Measurements from ENCODE around the gene XKR7. TPM values are rescaled to one million over a fixed set of nuclear protein-coding genes. Genes with fewer than 3 reads are reported as not detected.
A peak's percentile ranks its signal among the peaks of the same experiment; 100 is the strongest.

XKR7 gene
- total RNA-seq, 1 donor from 2014 or later: 0.07 TPM

DNA sequence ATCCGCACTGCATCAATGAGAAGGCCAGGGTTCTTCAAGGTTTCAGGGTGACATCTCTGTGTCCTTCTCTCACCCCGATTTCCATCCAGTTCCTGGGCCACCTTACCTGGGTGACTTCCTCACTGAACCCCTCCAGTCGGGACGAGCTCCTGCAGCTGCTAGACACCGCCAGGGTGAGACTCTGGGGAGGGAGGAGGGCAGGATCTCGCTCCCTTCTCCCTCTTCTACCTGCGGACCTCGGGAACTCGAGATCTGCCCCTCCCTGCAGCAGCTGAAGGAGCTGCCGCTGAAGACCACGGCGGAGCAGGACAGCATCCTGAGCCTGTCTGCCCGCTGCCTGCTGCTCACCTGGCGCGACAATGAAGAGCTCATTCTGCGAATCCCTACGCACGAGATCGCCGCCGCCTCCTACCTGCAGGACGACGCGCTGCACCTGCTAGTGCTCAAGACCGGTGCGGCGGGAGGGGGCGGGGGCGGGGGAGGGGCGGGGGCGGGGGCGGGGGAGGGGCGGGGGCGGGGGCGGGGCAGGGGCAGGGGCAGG, 49.8 kb downstream of the XKR7 start:
- Histone ChIP-seq H3K27ac (no peak overlapping the region), H3K4me2 (peak overlapping the region; percentile 78), H3K4me1 (no peaks in the 10 kb centered on the region), H3K4me3 (peak overlapping the region; percentile 83), H3K27me3 (peaks cover 56% of the 10 kb centered on the region), H3F3A (ENCODE audit: low read depth) (peaks cover 14% of the 10 kb centered on the region), H4K20me1 (ENCODE audit: low read depth) (no peaks in the 10 kb centered on the region), H3K79me2 (ENCODE audit: low read depth) (no peaks in the 10 kb centered on the region), H3K9me3 (ENCODE audit: low read depth) (no peaks in the 10 kb centered on the region), H2AFZ (replicated peaks) (peak overlapping the region; percentile 15), H3K36me3 (no peaks in the 10 kb centered on the region), H3K9ac (no peak overlapping the region)
- H3K27ac Mint-ChIP-seq: no peak overlapping the region
- peaks cover 31% of the 10 kb centered on the region for H3K27me3 Mint-ChIP-seq (ENCODE audit: insufficient read depth, low read depth)
- H3K9me3 Mint-ChIP-seq: peaks cover 2% of the 10 kb centered on the region
- peaks cover 2% of the 10 kb centered on the region for H3K36me3 Mint-ChIP-seq
- TF ChIP-seq, protein P1, sequence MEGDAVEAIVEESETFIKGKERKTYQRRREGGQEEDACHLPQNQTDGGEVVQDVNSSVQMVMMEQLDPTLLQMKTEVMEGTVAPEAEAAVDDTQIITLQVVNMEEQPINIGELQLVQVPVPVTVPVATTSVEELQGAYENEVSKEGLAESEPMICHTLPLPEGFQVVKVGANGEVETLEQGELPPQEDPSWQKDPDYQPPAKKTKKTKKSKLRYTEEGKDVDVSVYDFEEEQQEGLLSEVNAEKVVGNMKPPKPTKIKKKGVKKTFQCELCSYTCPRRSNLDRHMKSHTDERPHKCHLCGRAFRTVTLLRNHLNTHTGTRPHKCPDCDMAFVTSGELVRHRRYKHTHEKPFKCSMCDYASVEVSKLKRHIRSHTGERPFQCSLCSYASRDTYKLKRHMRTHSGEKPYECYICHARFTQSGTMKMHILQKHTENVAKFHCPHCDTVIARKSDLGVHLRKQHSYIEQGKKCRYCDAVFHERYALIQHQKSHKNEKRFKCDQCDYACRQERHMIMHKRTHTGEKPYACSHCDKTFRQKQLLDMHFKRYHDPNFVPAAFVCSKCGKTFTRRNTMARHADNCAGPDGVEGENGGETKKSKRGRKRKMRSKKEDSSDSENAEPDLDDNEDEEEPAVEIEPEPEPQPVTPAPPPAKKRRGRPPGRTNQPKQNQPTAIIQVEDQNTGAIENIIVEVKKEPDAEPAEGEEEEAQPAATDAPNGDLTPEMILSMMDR (IDR thresholded peaks at IDR 0.05): peak; percentile 53
- no peak for TF ChIP-seq EZH2 (IDR thresholded peaks at IDR 0.05)
- H3K4me3 Mint-ChIP-seq: peak overlapping the region; percentile 79
- peaks cover 28% of the 10 kb centered on the region for H3K4me1 Mint-ChIP-seq
- peak; percentile 93 for DNase-seq (ENCODE audit: low spot score)

GRCh38 chr20:32018269-32019155, 50.6 kb downstream of the XKR7 start:
- Histone ChIP-seq H3K27me3 (peaks cover 56% of the 10 kb centered on the region), H3K4me2 (peak overlapping the region; percentile 78), H3K4me1 (no peaks in the 10 kb centered on the region), H3K79me2 (ENCODE audit: low read depth) (no peaks in the 10 kb centered on the region), H3K9me3 (ENCODE audit: low read depth) (no peaks in the 10 kb centered on the region), H3K27ac (no peak overlapping the region), H4K20me1 (ENCODE audit: low read depth) (no peaks in the 10 kb centered on the region), H3K36me3 (no peaks in the 10 kb centered on the region), H3F3A (ENCODE audit: low read depth) (peaks cover 14% of the 10 kb centered on the region), H2AFZ (replicated peaks) (peak overlapping the region; percentile 96), H3K9ac (no peak overlapping the region), H3K4me3 (peak overlapping the region; percentile 83)
- Mint-ChIP-seq H3K27me3 (ENCODE audit: insufficient read depth, low read depth) (peaks cover 33% of the 10 kb centered on the region), H3K4me3 (peak overlapping the region; percentile 90), H3K27ac (no peak overlapping the region), H3K4me1 (peaks cover 28% of the 10 kb centered on the region), H3K36me3 (peaks cover 2% of the 10 kb centered on the region), H3K9me3 (peaks cover 2% of the 10 kb centered on the region)
- DNase-seq (ENCODE audit: low spot score): peak; percentile 92
- TF ChIP-seq EZH2 (IDR thresholded peaks at IDR 0.05) (no peak), EZH2phosphoT487 (IDR thresholded peaks at IDR 0.05) (no peak)
- TF ChIP-seq, protein P1 (IDR thresholded peaks at IDR 0.05): no peak

DNA sequence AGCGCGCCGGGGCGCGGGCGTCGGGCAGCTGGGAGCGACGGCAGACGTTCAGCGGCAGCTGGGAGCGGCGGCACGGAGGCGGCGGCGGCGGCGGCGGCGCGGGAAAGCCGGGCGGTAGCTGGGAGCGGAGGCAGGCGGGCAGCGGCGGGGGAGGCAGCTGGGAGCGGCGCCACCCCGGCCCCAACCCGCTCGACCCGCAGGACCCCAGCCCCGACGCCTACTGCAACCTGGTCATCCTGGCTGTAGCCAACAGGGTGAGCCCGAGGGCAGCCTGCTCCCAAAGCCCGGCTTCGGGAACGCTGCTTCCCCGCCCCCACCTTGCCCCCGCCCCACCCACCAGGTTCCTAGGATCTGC, 51.2 kb downstream of the XKR7 start:
- Mint-ChIP-seq H3K4me3 (peak overlapping the region; percentile 89), H3K27me3 (ENCODE audit: insufficient read depth, low read depth) (peaks cover 33% of the 10 kb centered on the region), H3K9me3 (peaks cover 2% of the 10 kb centered on the region), H3K4me1 (peaks cover 30% of the 10 kb centered on the region), H3K36me3 (peaks cover 2% of the 10 kb centered on the region), H3K27ac (no peak overlapping the region)
- TF ChIP-seq EZH2phosphoT487 (IDR thresholded peaks at IDR 0.05): no peak
- TF ChIP-seq, protein P1 (IDR thresholded peaks at IDR 0.05): peak; percentile 27
- Histone ChIP-seq H3K4me2 (peak overlapping the region; percentile 78), H3K4me1 (peaks cover 4% of the 10 kb centered on the region), H3K9me3 (ENCODE audit: low read depth) (no peaks in the 10 kb centered on the region), H3F3A (ENCODE audit: low read depth) (peaks cover 14% of the 10 kb centered on the region), H2AFZ (replicated peaks) (no peak overlapping the region), H3K27me3 (peaks cover 56% of the 10 kb centered on the region), H3K9ac (no peak overlapping the region), H3K4me3 (peak overlapping the region; percentile 83), H4K20me1 (ENCODE audit: low read depth) (no peaks in the 10 kb centered on the region), H3K27ac (no peak overlapping the region), H3K79me2 (ENCODE audit: low read depth) (no peaks in the 10 kb centered on the region), H3K36me3 (no peaks in the 10 kb centered on the region)
- peak; percentile 82 for DNase-seq (ENCODE audit: low spot score)

Data from neural progenitor cell (in vitro differentiated cells).